BE2C (cell line): ENCODE results near the gene ISM2.

Experiments used
- DNase-seq: peaks from one replicate; pipeline ENCODE4 v3.0.0-alpha.2; 2020
- H3K27me3 ChIP-seq: fragments of 250-450 bp; sonication (Bioruptor Pico); 2 replicates; pipeline ENCODE4 v1.5.1; 2020; ENCODE audit warnings: mild to moderate bottlenecking
- H3K36me3 ChIP-seq: fragments of 250-450 bp; sonication (Bioruptor Pico); 2 replicates; pipeline ENCODE4 v1.5.1; 2020; ENCODE audit warnings: mild to moderate bottlenecking
- H3K4me1 ChIP-seq: fragments of 250-450 bp; sonication (Bioruptor Pico); 2 replicates; pipeline ENCODE4 v1.5.1; 2020
- H3K4me3 ChIP-seq: 2 replicates; pipeline ENCODE4 v1.5.1; 2011; ENCODE audit warnings: low read depth, low read length
- H3K9me3 ChIP-seq: fragments of 250-450 bp; sonication (Bioruptor Pico); 2 replicates; pipeline ENCODE4 v1.5.1; 2020
- TF ChIP-seq, protein P1 (sequence below): IDR thresholded peaks from 2 replicates; pipeline ENCODE4 v1.5.1; 2012; ENCODE audit warnings: mild to moderate bottlenecking, low read depth, low read length

The ISM2 gene

DNA sequence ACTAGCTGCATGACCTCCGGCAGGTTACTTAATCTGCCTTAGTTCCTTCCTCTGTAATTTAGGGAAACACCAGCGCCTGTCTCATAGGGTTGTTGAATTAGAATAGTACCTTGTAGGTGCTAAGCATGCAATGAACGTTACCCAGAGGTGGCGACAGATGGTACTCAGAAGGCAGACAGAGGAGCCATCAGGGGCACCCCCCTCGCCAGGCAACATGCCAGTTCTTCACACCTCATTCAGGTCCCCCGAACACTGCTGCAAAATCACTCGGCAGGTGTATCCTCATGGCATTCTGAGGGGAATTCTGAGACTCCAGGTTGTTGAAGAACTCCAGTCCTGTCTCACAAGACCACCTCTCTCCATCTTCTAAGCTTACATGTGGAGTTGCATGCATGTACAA is 10.1 kb downstream of the ISM2 start:
- Histone ChIP-seq H3K4me1 (no peaks in the 10 kb centered on the region), H3K36me3 (no peaks in the 10 kb centered on the region), H3K9me3 (no peaks in the 10 kb centered on the region), H3K27me3 (no peaks in the 10 kb centered on the region), H3K4me3 (no peak overlapping the region)
- TF ChIP-seq, protein P1, sequence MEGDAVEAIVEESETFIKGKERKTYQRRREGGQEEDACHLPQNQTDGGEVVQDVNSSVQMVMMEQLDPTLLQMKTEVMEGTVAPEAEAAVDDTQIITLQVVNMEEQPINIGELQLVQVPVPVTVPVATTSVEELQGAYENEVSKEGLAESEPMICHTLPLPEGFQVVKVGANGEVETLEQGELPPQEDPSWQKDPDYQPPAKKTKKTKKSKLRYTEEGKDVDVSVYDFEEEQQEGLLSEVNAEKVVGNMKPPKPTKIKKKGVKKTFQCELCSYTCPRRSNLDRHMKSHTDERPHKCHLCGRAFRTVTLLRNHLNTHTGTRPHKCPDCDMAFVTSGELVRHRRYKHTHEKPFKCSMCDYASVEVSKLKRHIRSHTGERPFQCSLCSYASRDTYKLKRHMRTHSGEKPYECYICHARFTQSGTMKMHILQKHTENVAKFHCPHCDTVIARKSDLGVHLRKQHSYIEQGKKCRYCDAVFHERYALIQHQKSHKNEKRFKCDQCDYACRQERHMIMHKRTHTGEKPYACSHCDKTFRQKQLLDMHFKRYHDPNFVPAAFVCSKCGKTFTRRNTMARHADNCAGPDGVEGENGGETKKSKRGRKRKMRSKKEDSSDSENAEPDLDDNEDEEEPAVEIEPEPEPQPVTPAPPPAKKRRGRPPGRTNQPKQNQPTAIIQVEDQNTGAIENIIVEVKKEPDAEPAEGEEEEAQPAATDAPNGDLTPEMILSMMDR, result no peak
- DNase-seq, result no peak

DNA sequence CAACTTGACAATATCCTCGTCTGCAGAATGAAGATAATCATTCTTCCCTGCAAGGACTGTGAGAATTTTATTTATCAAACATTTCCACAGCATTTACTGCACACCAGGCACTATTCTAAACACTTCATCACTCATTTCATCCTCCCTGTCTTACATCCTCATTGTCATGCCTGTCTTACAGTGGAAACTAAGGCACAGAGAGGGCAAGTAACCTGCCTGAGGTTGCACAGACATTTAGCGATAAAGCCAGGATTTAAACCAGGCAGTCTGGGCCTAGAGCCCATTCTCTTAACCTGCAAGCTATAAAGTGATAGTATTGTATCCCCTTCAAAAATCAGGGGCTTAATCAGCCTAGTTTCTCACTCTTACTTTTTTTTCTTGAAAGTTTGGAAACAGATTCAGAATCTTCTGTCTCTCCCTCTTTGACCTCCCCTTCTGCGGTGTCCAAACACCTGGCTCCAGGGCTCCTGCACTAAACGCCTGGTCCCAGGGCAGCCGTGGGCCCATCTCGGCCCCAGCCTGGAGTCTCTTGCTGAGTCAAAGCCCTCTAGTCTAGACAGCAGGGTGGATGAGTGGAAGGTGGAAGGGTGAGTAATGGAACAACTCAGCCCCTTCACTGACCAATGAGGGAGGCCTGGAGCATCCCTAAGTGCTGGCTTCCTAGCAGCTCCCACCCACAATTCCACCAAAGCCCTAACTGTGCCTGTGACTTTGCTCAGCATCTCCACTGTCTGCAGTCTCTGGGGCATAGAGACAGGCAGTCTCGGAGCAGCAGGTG is 12.5 kb downstream of the ISM2 start:
- DNase-seq, result no peak
- H3K4me1 ChIP-seq, result no peaks in the 10 kb centered on the region
- TF ChIP-seq, protein P1, result no peak

DNA sequence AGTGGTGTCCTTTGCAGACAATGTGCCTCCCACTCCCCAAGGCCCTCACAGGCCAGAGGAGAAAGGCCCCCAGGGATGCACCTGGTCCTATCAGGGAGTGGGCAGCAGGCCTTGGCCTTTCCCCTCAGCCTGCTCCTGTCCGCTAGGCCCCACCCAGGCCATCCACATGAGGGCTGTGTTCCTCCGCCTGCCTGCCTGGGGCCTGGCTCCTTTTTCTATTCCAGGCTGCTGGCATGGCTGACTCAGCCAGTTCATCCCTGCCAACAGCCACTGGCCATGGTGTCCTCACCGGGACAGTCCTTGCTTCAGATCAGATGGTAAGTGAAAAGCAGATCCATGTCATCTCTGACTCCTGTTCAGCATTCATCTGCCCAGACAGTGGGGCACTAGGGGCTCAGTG is 13.4 kb downstream of the ISM2 start:
- no peaks in the 10 kb centered on the region for H3K27me3 ChIP-seq
- TF ChIP-seq, protein P1, result no peak
- H3K36me3 ChIP-seq, result no peaks in the 10 kb centered on the region
- H3K4me1 ChIP-seq, result no peaks in the 10 kb centered on the region
- DNase-seq, result no peak
- H3K9me3 ChIP-seq, result no peaks in the 10 kb centered on the region
- no peak overlapping the region for H3K4me3 ChIP-seq

More for the DNA sequence above, 12.5 kb downstream of the ISM2 start:
- H3K36me3 ChIP-seq, result no peaks in the 10 kb centered on the region
- no peak overlapping the region for H3K4me3 ChIP-seq
- H3K27me3 ChIP-seq, result no peaks in the 10 kb centered on the region
- no peaks in the 10 kb centered on the region for H3K9me3 ChIP-seq

DNA sequence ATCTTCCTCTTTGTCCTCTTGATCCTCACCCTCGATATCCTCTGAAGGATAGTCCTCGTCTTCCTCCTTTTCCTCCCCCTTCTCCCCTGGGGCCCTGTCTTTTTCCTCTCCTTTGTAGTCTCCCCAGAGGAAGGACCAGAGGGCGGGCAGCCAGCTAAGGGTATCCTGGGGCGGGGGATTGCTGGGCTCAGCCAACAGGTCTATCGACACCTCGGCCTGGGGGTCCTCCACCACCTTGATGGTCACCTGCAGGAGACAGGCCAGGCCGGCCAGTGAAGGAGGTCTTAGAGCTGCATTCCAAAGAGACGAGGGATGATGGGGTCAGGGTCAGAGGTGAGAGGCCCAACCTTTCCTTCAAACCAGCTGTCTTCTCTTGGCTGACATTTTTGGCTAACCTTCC is 16.2 kb downstream of the ISM2 start:
- no peak overlapping the region for H3K4me3 ChIP-seq
- no peaks in the 10 kb centered on the region for H3K9me3 ChIP-seq
- H3K36me3 ChIP-seq, result no peaks in the 10 kb centered on the region
- H3K4me1 ChIP-seq, result no peaks in the 10 kb centered on the region
- TF ChIP-seq, protein P1, result no peak
- no peak for DNase-seq
- no peaks in the 10 kb centered on the region for H3K27me3 ChIP-seq

DNA sequence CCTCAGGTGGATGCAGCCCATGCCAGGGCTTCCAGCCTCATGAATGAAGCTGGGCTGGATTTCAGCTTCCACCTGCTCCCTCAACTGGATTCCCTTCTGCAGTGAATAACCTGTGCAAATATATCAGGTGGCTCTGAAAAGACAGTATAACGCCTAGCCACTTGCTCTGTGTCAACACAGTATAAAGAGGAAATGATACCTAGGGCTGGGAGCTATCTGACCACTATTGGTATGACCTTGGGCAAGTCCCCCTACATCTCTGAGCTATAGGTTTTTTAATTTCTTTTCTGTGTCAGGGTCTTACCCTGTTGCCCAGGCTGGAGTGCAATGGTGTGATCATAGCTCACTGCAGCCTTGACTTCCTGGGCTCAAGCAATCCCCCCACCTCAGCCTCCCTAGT is 19.8 kb downstream of the ISM2 start:
- no peak overlapping the region for H3K4me3 ChIP-seq
- no peak for DNase-seq
- no peaks in the 10 kb centered on the region for H3K9me3 ChIP-seq
- no peaks in the 10 kb centered on the region for H3K36me3 ChIP-seq
- TF ChIP-seq, protein P1, result no peak
- no peaks in the 10 kb centered on the region for H3K27me3 ChIP-seq
- H3K4me1 ChIP-seq, result no peaks in the 10 kb centered on the region

DNA sequence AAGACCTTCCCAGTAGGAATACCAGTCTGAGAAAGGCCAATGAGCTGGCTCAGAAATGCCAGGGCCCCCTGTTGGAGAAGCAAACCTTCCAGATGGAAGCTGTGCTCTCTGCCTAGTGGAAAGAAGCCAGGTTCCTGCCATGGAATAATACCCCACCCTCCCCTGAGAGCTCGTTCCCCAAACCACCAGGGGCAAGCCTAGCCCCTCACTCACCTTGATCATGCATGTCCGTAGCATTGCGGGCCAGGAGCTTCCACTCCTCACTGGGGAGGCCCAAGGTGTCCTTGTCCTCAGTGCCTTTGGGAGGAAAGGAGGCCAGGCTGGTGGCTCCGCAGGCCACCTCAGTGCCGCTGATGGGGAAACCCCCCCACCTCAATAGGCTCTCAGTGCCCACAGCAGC is 20.6 kb downstream of the ISM2 start:
- TF ChIP-seq, protein P1, result no peak
- DNase-seq, result no peak
- no peaks in the 10 kb centered on the region for H3K36me3 ChIP-seq
- no peak overlapping the region for H3K4me3 ChIP-seq
- H3K4me1 ChIP-seq, result no peaks in the 10 kb centered on the region
- H3K27me3 ChIP-seq, result no peaks in the 10 kb centered on the region
- no peaks in the 10 kb centered on the region for H3K9me3 ChIP-seq
